Measurements from ENCODE around the gene C1orf21. TPM values are rescaled to one million over a fixed set of nuclear protein-coding genes. Genes with fewer than 3 reads are reported as not detected.

C1orf21 gene
- total RNA-seq, 1 donor from 2014 or later: 3.4 TPM

DNA sequence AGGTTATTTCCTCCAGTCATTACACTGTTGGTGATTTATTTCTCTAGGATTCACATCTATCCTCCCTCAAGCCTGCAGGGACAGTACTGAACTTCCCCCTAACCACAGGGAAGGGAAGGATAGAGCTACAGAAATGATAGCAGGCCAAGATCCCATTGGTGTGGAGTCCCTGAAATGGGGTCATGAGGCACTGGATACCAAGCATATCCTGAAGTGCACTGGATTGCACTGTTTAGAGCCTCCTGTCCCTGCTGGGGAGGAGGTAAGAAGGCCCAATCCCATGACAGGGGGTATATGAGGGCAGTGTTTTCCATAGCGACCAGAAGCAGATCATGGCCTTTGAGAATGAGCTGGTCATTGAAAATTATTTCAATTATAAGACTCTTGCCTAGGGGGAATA lies 56.8 kb downstream of the C1orf21 start:
- H3K27ac Mint-ChIP-seq: no peak overlapping the region
- no peaks in the 10 kb centered on the region for H3K36me3 Mint-ChIP-seq (ENCODE audit: low read depth)
- intact Hi-C loops (cut with micrococcal nuclease): no loop called here
- no peak for DNase-seq (ENCODE audit: low spot score)
- no peaks in the 10 kb centered on the region for H3K4me1 Mint-ChIP-seq (ENCODE audit: low read depth)
- H3K9me3 Mint-ChIP-seq: no peaks in the 10 kb centered on the region
- no peaks in the 10 kb centered on the region for H3K27me3 Mint-ChIP-seq (ENCODE audit: low read depth)
- no peak overlapping the region for H3K4me3 Mint-ChIP-seq (ENCODE audit: low read depth)

DNA sequence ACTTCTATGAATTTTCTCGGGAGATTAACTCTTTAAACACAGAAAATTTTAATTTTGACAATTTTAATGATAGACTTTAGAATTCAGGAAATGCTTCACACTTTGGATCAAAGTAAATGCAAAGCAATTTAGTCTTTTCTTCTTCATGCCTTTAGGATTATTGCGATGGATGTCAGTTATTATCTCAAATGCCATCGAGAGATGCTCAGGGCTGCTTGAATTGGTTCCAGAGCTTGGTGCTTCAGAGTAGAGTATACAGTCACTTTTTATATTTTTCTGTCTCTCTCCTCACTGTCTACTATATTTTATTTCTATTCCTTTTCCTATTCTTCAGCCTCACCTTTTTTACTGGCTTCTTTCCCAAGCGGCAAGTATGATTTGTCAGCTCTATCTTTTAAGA lies 59.2 kb downstream of the C1orf21 start:
- intact Hi-C loops (cut with micrococcal nuclease): no loop called here
- Mint-ChIP-seq H3K27ac (no peak overlapping the region), H3K36me3 (ENCODE audit: low read depth) (no peaks in the 10 kb centered on the region), H3K9me3 (no peaks in the 10 kb centered on the region), H3K4me3 (ENCODE audit: low read depth) (no peak overlapping the region), H3K27me3 (ENCODE audit: low read depth) (no peaks in the 10 kb centered on the region), H3K4me1 (ENCODE audit: low read depth) (no peaks in the 10 kb centered on the region)
- DNase-seq (ENCODE audit: low spot score): no peak

DNA sequence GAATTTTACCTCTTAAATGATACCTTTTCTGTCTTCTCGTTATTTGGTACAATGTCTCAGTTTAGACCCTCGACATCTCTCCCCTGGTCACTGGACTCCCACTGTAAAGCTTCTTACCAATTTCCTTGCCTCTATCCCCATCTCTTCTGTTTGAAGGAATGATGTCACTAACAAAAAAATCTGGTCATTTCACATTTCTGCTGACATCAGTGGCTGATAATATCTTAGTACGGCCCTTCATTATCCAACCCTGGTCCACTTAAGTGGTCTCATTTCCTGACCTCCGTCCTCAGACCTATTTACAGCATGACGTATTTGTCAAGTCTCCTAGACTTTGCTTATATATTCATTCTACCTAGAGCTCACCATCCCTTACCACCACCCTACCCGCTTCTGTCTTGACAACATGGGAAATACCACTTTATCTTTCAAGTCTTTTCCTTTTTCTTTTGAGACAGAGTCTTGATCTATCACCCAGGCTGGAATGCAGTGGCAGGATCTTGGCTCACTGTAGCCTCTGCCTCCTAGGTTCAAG lies 60.9 kb downstream of the C1orf21 start:
- intact Hi-C loops (cut with micrococcal nuclease): no loop called here

DNA sequence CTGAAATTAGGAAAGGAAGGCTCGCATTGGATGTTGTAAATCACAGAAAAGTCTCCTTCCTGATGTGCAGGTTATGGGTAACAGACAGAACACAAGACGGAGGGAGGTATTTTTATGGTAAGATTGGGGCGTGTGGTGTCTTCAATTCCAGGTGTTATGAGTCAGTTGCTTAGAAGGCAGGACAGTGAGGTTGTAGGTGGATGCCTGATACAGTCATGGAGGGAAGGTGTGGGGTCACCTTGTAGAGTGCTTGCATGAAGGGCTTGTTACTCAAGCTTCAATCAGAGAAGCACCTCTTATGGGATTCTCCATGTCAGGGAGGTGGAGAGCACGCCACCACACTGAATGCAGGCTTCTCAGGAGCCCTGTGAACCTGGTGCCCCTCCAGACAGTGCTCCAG lies 63.1 kb downstream of the C1orf21 start:
- DNase-seq (ENCODE audit: low spot score): no peak
- no peak overlapping the region for H3K4me3 Mint-ChIP-seq (ENCODE audit: low read depth)
- H3K4me1 Mint-ChIP-seq (ENCODE audit: low read depth): no peaks in the 10 kb centered on the region
- no peaks in the 10 kb centered on the region for H3K36me3 Mint-ChIP-seq (ENCODE audit: low read depth)
- H3K27me3 Mint-ChIP-seq (ENCODE audit: low read depth): no peaks in the 10 kb centered on the region
- no peaks in the 10 kb centered on the region for H3K9me3 Mint-ChIP-seq
- intact Hi-C loops (cut with micrococcal nuclease): no loop called here
- no peak overlapping the region for H3K27ac Mint-ChIP-seq

More for the DNA sequence above, 60.9 kb downstream of the C1orf21 start:
- Mint-ChIP-seq H3K27me3 (ENCODE audit: low read depth) (no peaks in the 10 kb centered on the region), H3K9me3 (no peaks in the 10 kb centered on the region), H3K4me1 (ENCODE audit: low read depth) (no peaks in the 10 kb centered on the region), H3K4me3 (ENCODE audit: low read depth) (no peak overlapping the region), H3K27ac (no peak overlapping the region), H3K36me3 (ENCODE audit: low read depth) (no peaks in the 10 kb centered on the region)
- DNase-seq (ENCODE audit: low spot score): no peak

DNA sequence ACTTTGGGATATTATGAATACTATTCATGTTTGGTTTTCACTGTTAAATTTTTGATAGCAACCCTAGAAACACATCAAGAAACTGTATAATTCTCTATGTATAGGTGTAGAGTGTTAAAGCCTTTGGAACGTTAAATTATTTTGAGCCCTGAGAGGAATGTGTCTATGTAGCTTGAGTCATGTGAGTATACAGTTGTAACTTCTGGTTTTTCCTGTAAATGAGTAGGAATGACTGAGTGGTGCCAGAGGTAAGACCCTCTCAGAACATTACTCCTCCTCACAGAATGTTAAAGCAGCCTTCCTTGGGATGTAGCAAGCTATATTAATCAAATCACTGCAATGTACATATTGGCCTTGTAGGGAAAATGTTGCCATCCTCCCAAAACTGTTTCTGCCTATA lies 69.0 kb downstream of the C1orf21 start:
- H3K4me1 Mint-ChIP-seq (ENCODE audit: low read depth): no peaks in the 10 kb centered on the region
- H3K36me3 Mint-ChIP-seq (ENCODE audit: low read depth): no peaks in the 10 kb centered on the region
- intact Hi-C loops (cut with micrococcal nuclease): no loop called here
- H3K9me3 Mint-ChIP-seq: no peaks in the 10 kb centered on the region
- DNase-seq (ENCODE audit: low spot score): no peak
- H3K4me3 Mint-ChIP-seq (ENCODE audit: low read depth): no peak overlapping the region
- H3K27ac Mint-ChIP-seq: no peak overlapping the region
- H3K27me3 Mint-ChIP-seq (ENCODE audit: low read depth): peaks cover 6% of the 10 kb centered on the region

DNA sequence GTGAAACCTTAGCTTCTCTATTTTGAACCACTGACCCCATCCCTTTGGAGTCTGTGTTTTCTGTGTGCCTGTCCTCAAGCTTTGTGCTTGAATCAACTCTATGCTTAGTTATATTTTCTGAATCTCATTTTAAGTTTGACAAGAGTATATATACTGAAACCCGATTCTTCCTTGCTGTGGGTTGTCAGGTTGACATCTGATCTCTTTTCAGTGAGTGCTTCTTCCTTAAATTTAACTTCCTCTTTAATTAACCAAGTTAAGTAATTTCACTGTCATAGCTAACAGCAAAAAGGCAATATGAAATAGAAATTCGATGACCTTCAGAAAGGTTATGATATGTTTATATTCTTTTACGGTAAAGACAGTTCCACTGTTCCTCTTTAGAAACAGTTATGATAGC lies 69.4 kb downstream of the C1orf21 start:
- no peak overlapping the region for H3K27ac Mint-ChIP-seq
- no peaks in the 10 kb centered on the region for H3K9me3 Mint-ChIP-seq
- DNase-seq (ENCODE audit: low spot score): no peak
- H3K4me3 Mint-ChIP-seq (ENCODE audit: low read depth): no peak overlapping the region
- intact Hi-C loops (cut with micrococcal nuclease): no loop called here
- peaks cover 6% of the 10 kb centered on the region for H3K27me3 Mint-ChIP-seq (ENCODE audit: low read depth)
- no peaks in the 10 kb centered on the region for H3K4me1 Mint-ChIP-seq (ENCODE audit: low read depth)
- H3K36me3 Mint-ChIP-seq (ENCODE audit: low read depth): no peaks in the 10 kb centered on the region

DNA sequence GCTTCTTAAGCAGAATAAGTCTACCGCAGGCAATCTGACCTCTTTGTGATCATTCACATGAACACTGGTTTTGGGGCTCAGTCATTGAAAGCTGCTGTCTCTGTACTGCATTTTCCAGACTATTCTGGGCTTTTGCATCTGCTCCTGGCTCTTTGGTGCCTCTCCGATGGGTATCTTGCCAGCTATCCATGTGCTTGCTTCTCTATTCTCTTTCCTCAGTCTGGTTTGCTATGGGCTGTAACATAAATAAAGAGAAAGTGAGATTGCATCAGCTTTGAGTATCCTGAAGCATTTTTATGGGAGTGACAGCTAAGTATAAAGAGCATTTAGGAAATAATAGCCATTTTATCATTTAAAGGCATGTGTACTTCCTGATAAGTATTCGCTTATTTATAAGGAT lies 70.7 kb downstream of the C1orf21 start:
- peaks cover 8% of the 10 kb centered on the region for H3K27me3 Mint-ChIP-seq (ENCODE audit: low read depth)
- no peak overlapping the region for H3K27ac Mint-ChIP-seq
- intact Hi-C loops (cut with micrococcal nuclease): no loop called here
- no peaks in the 10 kb centered on the region for H3K36me3 Mint-ChIP-seq (ENCODE audit: low read depth)
- no peak overlapping the region for H3K4me3 Mint-ChIP-seq (ENCODE audit: low read depth)
- no peaks in the 10 kb centered on the region for H3K4me1 Mint-ChIP-seq (ENCODE audit: low read depth)
- no peak for DNase-seq (ENCODE audit: low spot score)
- no peaks in the 10 kb centered on the region for H3K9me3 Mint-ChIP-seq

DNA sequence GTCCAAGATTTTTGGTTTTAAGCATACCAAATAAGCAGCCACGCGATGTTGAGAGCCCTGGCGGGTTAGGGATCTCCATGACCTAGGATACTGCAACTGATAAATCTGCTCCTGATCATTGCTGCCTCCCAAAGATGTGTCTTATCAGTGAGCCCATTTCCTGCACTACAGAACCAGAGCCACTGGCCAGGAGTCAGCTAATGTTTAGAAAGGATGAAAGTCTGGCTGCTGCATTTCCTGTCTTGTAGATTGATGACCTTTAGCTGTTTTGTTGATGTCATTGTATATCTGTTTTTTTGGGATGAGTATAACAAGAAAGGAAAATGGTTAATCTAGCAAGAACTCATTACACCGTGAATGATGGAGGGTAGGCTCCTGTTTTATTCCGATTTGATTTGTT lies 74.5 kb downstream of the C1orf21 start:
- peaks cover 8% of the 10 kb centered on the region for H3K27me3 Mint-ChIP-seq (ENCODE audit: low read depth)
- intact Hi-C loops (cut with micrococcal nuclease): no loop called here
- no peak overlapping the region for H3K27ac Mint-ChIP-seq
- H3K9me3 Mint-ChIP-seq: no peaks in the 10 kb centered on the region
- no peak for DNase-seq (ENCODE audit: low spot score)
- no peak overlapping the region for H3K4me3 Mint-ChIP-seq (ENCODE audit: low read depth)
- H3K4me1 Mint-ChIP-seq (ENCODE audit: low read depth): no peaks in the 10 kb centered on the region
- no peaks in the 10 kb centered on the region for H3K36me3 Mint-ChIP-seq (ENCODE audit: low read depth)

DNA sequence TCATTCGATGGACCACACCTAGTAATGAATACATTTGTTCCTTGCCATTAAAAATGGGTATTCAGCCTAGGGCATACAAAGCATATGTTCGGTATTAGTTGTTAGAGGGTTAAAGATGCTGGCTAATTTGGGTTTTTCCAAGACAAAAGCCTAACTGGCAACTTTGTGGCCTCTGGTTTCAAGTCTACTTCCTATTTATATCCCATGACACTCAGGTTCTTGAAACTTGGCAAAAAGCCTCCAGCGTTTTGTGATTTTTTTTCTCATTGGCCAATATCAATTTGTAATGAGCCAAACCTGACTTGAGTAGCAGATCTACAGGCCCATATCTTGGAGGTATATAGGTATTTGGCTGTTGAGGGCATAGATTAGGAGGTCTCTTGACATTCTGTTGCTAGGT lies 75.3 kb downstream of the C1orf21 start:
- Mint-ChIP-seq H3K27ac (no peak overlapping the region), H3K36me3 (ENCODE audit: low read depth) (no peaks in the 10 kb centered on the region), H3K27me3 (ENCODE audit: low read depth) (peaks cover 8% of the 10 kb centered on the region), H3K4me3 (ENCODE audit: low read depth) (no peak overlapping the region), H3K9me3 (no peaks in the 10 kb centered on the region), H3K4me1 (ENCODE audit: low read depth) (no peaks in the 10 kb centered on the region)
- no peak for DNase-seq (ENCODE audit: low spot score)
- intact Hi-C loops (cut with micrococcal nuclease): no loop called here

DNA sequence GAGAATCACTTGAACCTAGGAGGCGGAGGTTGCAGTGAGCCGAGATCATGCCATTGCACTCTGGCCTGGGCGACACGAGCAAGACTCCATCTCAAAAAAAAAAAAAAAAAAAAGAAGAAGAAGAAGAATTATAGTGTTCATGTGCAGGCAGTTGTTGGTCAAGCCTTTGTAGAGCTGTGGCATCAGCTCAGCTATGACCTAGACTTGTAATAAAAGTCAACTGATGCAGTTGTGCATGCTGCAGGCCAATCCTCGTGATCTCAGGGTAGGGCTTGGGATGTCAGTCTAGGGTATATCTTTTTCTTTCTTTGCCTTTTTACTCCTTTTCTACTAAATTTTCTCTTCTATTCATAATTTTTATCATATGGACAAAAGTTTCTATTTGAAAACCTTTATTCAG lies 76.2 kb downstream of the C1orf21 start:
- DNase-seq (ENCODE audit: low spot score): no peak
- no peaks in the 10 kb centered on the region for H3K9me3 Mint-ChIP-seq

DNA sequence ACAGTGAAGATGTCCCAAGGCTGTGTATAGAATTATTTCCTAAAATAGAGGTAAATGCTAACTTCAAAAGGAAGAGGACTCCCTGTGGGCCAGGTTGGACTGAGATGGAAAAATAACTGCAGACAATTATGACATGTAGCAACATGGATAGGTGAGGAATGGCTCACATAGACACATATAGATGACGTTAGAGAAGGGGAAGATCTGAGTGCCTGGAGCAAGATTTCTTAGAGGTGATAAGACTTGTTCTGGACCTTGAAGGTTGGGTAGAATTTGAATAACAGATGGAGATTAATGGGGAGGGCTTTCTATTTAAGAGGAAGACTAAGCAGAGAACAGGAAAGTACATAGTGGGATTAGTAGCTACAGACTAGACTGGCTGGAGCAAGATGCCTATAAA lies 76.9 kb downstream of the C1orf21 start:
- Mint-ChIP-seq H3K27me3 (ENCODE audit: low read depth) (peaks cover 8% of the 10 kb centered on the region), H3K36me3 (ENCODE audit: low read depth) (no peaks in the 10 kb centered on the region), H3K27ac (no peak overlapping the region), H3K4me1 (ENCODE audit: low read depth) (no peaks in the 10 kb centered on the region), H3K4me3 (ENCODE audit: low read depth) (no peak overlapping the region), H3K9me3 (no peaks in the 10 kb centered on the region)
- intact Hi-C loops (cut with micrococcal nuclease): no loop called here
- no peak for DNase-seq (ENCODE audit: low spot score)

More for the DNA sequence above, 76.2 kb downstream of the C1orf21 start:
- H3K4me1 Mint-ChIP-seq (ENCODE audit: low read depth): no peaks in the 10 kb centered on the region
- no peak overlapping the region for H3K27ac Mint-ChIP-seq
- peaks cover 12% of the 10 kb centered on the region for H3K27me3 Mint-ChIP-seq (ENCODE audit: low read depth)
- intact Hi-C loops (cut with micrococcal nuclease): no loop called here
- H3K4me3 Mint-ChIP-seq (ENCODE audit: low read depth): no peak overlapping the region
- no peaks in the 10 kb centered on the region for H3K36me3 Mint-ChIP-seq (ENCODE audit: low read depth)

DNA sequence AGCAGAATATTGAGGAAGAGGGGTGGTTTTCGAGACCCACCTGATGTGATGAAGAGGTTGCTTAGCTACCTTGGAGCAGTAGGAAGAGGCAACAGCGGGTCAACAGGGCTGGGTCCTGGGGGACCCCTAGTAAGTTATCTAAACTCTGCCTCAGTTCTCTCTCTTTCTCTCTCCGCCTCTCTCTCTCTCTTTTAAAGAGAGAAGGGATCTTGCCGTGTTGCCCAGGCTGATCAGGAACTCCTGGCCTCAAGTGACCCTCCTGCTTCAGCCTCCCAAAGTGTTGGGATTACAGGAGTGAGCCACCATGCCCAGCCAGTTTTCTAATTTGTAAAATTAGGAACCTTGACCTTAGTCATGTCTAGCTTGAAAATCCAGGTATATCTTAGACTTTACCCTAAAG lies 77.9 kb downstream of the C1orf21 start:
- no peak for DNase-seq (ENCODE audit: low spot score)
- Mint-ChIP-seq H3K27me3 (ENCODE audit: low read depth) (peaks cover 8% of the 10 kb centered on the region), H3K4me1 (ENCODE audit: low read depth) (no peaks in the 10 kb centered on the region), H3K9me3 (no peaks in the 10 kb centered on the region), H3K27ac (no peak overlapping the region), H3K4me3 (ENCODE audit: low read depth) (no peak overlapping the region), H3K36me3 (ENCODE audit: low read depth) (no peaks in the 10 kb centered on the region)
- intact Hi-C loops (cut with micrococcal nuclease): no loop called here

DNA sequence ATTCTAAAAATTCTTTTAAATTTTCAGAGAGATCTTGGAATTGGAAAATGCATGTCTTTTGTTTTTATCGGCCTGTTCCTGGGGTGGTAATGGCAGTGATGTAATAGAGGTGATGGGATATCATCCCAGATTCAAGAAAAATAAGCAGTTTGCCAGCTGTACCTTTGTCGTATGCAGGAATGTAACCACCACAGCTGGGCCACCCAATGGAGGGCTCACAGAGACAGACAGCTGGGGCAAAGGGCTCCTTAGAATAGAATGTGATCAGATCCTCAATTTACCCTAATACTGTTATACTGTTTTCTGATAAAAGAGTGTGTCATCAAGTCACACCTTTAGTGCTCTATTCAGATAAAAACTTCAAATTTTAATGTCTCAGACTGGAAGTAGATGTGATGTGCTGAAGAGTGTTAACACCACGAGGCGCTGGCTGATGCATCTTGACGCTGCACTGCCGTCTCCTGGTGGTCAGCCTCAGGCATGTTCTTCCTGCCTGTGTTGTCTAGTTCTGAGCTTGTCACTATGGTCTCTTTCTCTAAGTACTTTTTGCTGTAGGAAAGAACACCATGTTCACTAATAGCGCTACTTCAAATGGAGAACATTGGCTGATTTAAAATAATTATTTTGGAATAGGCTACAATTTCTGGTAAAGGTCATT lies 78.8 kb downstream of the C1orf21 start:
- Mint-ChIP-seq H3K4me1 (ENCODE audit: low read depth) (no peaks in the 10 kb centered on the region), H3K4me3 (ENCODE audit: low read depth) (no peak overlapping the region), H3K27ac (no peak overlapping the region), H3K27me3 (ENCODE audit: low read depth) (peaks cover 8% of the 10 kb centered on the region), H3K36me3 (ENCODE audit: low read depth) (no peaks in the 10 kb centered on the region), H3K9me3 (no peaks in the 10 kb centered on the region)
- DNase-seq (ENCODE audit: low spot score): no peak
- intact Hi-C loops (cut with micrococcal nuclease): no loop called here

DNA sequence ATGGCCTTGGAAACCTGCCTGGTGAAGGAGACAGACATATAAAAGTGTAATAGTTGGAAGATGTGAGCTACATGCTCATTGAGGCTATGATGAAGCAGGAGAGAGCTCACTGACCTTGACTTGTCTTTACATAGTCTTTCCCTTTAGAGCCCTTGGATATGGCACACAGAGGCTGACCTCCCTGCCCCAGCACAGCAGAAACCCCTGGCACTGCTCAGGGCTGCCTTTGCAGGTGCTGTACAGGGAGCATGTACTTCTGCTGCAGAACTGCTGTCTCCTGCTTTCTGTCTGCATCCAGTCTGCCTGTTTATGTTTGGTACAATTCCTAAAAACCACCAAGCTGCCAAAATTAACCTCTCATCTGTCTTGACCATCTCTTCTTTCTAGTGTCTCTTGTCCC lies 80.5 kb downstream of the C1orf21 start:
- Mint-ChIP-seq H3K4me1 (ENCODE audit: low read depth) (no peaks in the 10 kb centered on the region), H3K27ac (no peak overlapping the region), H3K9me3 (no peaks in the 10 kb centered on the region), H3K27me3 (ENCODE audit: low read depth) (peaks cover 6% of the 10 kb centered on the region), H3K36me3 (ENCODE audit: low read depth) (no peaks in the 10 kb centered on the region), H3K4me3 (ENCODE audit: low read depth) (no peak overlapping the region)
- DNase-seq (ENCODE audit: low spot score): no peak
- intact Hi-C loops (cut with micrococcal nuclease): no loop called here

Data from activated T-helper 2 cell treated with anti-CD3 and anti-CD28 coated beads, Interferon-gamma antibody, Interleukin-2, Interleukin-4, amounts not matched to agents 10 μg/mL and 5 μg/mL and 100 μg/mL, durations not matched to agents 14 hours and 24 hours and 36 hours (primary cell).